NCI-H2196 (cell line): ENCODE measurements around the gene BCAT1.
"Not testable (repeated sequence)": the region's sequence is repeated elsewhere in the genome, so short reads cannot be mapped to it uniquely, and the experiment has no call there.

ENCODE experiments used
- DNase-seq: peaks from one replicate; lab custom pipeline; 2025; ENCODE audit not compliant: unreplicated experiment; lab: John Stamatoyannopoulos, UW

The BCAT1 gene

GRCh38 chr12:24901576-24902461 lies 47.1 kb downstream of the BCAT1 start:
- no peak for DNase-seq

- DNase-seq, result no peak
These were observed 48.7 kb downstream of the BCAT1 start for GRCh38 chr12:24900196-24900595.

GRCh38 chr12:24899503-24900075 lies 49.3 kb downstream of the BCAT1 start:
- DNase-seq, result no peak

GRCh38 chr12:24898606-24899005 lies 50.3 kb downstream of the BCAT1 start:
- no peak for DNase-seq

GRCh38 chr12:24898185-24898584 lies 50.7 kb downstream of the BCAT1 start:
- DNase-seq, result no peak

GRCh38 chr12:24896171-24896570 lies 52.7 kb downstream of the BCAT1 start:
- no peak for DNase-seq

GRCh38 chr12:24895612-24896011 lies 53.3 kb downstream of the BCAT1 start:
- DNase-seq, result no peak

- DNase-seq, result no peak
These were observed 54.0 kb downstream of the BCAT1 start for GRCh38 chr12:24894879-24895278.

GRCh38 chr12:24890048-24890803 lies 58.7 kb downstream of the BCAT1 start:
- DNase-seq, result no peak

GRCh38 chr12:24889411-24889810 lies 59.5 kb downstream of the BCAT1 start:
- no peak for DNase-seq

GRCh38 chr12:24888813-24889212 lies 60.1 kb downstream of the BCAT1 start:
- DNase-seq, result no peak

GRCh38 chr12:24884911-24885310 lies 64.0 kb downstream of the BCAT1 start:
- DNase-seq, result no peak

- DNase-seq, result no peak
These were observed 67.1 kb downstream of the BCAT1 start for GRCh38 chr12:24881724-24882371.

GRCh38 chr12:24881227-24881626 lies 67.7 kb downstream of the BCAT1 start:
- no peak for DNase-seq

GRCh38 chr12:24880732-24881131 lies 68.2 kb downstream of the BCAT1 start:
- DNase-seq, result no peak

- DNase-seq, result no peak
These were observed 69.3 kb downstream of the BCAT1 start for GRCh38 chr12:24879644-24880043.

- no peak for DNase-seq
These were observed 73.9 kb downstream of the BCAT1 start for GRCh38 chr12:24875014-24875413.

GRCh38 chr12:24872211-24872610 lies 76.7 kb downstream of the BCAT1 start:
- DNase-seq, result no peak

- not testable (repeated sequence) for DNase-seq
These were observed 82.8 kb downstream of the BCAT1 start for GRCh38 chr12:24866139-24866538.

GRCh38 chr12:24864796-24865125 lies 84.1 kb downstream of the BCAT1 start:
- no peak for DNase-seq

- DNase-seq, result no peak
These were observed 86.9 kb downstream of the BCAT1 start for GRCh38 chr12:24861766-24862540.
